ENCODE results near the gene SLC2A4. TPM values are rescaled to one million over a fixed set of nuclear protein-coding genes. Genes with fewer than 3 reads are reported as not detected.

SLC2A4 gene
- total and polyA plus RNA-seq, 2 of the 4 experiments (the other 2 are of a cell fraction): 0.07 TPM; not detected in 1

DNA sequence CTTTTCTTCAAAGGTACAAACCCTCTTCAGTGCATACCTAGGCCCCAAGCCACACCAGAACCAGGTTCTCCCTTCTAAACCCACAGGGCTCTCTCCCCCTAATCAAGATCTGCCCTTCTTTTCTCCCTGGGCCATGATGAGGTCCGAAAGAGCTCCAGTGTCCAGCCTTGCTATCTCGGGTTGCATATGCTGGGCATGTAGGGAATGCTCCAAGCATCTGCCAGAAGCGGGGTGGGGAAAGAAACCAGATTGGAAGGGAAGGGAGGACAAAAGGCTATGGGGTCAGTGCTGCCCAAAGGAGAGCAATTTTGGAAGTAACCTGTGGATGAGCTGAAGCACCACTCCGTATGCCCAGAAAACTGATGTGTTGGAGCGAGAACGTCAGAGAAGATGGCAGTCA is 32.3 kb upstream of the SLC2A4 start:
- intact Hi-C loops (cut with micrococcal nuclease) (no loop called here), in situ Hi-C loops (cut with MboI; ENCODE audit: low sequenced_read_pairs) (loop anchor here (25.0 kb wide), 1 partner anchor 913 kb away; the partner anchor contains the start of genes PER1 and VAMP2), dilution Hi-C loops (cut with HindIII; ENCODE audit: low sequenced_read_pairs, unreplicated experiment) (no loop called here)
- no peak for DNase-seq
- Histone ChIP-seq H3K9me1 (ENCODE audit: insufficient read depth, low read length) (peaks cover 10% of the 10 kb centered on the region), H3K14ac (replicated peaks; ENCODE audit: low read depth, low read length) (no peak overlapping the region), H3K36me3 (ENCODE audit: control insufficient read depth, insufficient read depth, low read length) (peaks cover 18% of the 10 kb centered on the region), H3K4me1 (ENCODE audit: control insufficient read depth, insufficient read depth, low read length) (peaks cover 8% of the 10 kb centered on the region), H2BK120ac (ENCODE audit: low read depth, low read length) (no peak overlapping the region), H2BK20ac (ENCODE audit: low read depth, low read length) (no peak overlapping the region), H3K27me3 (ENCODE audit: control insufficient read depth, insufficient read depth, low read length) (no peaks in the 10 kb centered on the region), H2BK15ac (ENCODE audit: low read depth, low read length) (no peak overlapping the region), H3K18ac (ENCODE audit: low read depth, low read length) (no peak overlapping the region), H3K27ac (ENCODE audit: insufficient read depth, low read length) (no peak overlapping the region), H3K9me3 (ENCODE audit: control insufficient read depth, insufficient read depth, low read length) (no peaks in the 10 kb centered on the region), H4K8ac (ENCODE audit: low read depth in 2 of 2, low read length in 2 of 2) (no peak overlapping the region), H3K23ac (ENCODE audit: low read depth, low read length) (peak overlapping the region; percentile 68; the same call in 1 of the 2 replicates), H4K5ac (ENCODE audit: low read depth, low read length) (no peak overlapping the region), H2AK9ac (replicated peaks; ENCODE audit: low read depth, low read length, poor library complexity) (peak overlapping the region; percentile 55), H3K4me3 (ENCODE audit: insufficient read depth, low read depth, low read length) (no peak overlapping the region), H3K4ac (ENCODE audit: low read depth, low read length) (no peak overlapping the region), H2AK5ac (ENCODE audit: low read depth, low read length) (no peak overlapping the region), H2AFZ (replicated peaks; ENCODE audit: low read length, poor library complexity) (no peak overlapping the region), H3K79me1 (ENCODE audit: low read depth in 1 of 2, low read length in 2 of 2) (peaks cover 5 to 50% of the 10 kb centered on the region in 2 experiments; a peak in 3 of 4 replicates), H2BK5ac (ENCODE audit: low read depth, low read length, poor library complexity, severe bottlenecking) (no peak overlapping the region), H3K4me2 (ENCODE audit: low read depth, low read length) (no peak overlapping the region; the same call in 1 of the 2 replicates), H3K9ac (ENCODE audit: low read depth, low read length) (no peak overlapping the region), H4K91ac (ENCODE audit: insufficient read depth, low read depth, low read length) (no peak overlapping the region), H4K20me1 (ENCODE audit: insufficient read depth, low read length) (peaks cover 9% of the 10 kb centered on the region; the same call in 1 of the 2 replicates), H3K56ac (ENCODE audit: extremely low read depth, insufficient read depth, low read length) (no peak overlapping the region)
- ATAC-seq (ENCODE audit: low read depth): no peak
- ChIA-PET CTCF (no interaction called here), POLR2A (ENCODE audit: unreplicated experiment) (interaction anchor here (1.0 kb wide), 1 partner anchor 10 kb away, joined by 3 read pairs; the partner anchor contains the start of gene PHF23)
- WGBS, 2 experiments (ENCODE audit: extremely low coverage in 2 of 2, insufficient read length in 1 of 2): 92% methylated on average over 2 of the region's 6 CpGs; no CpG with 5 or more reads in 1 of the 2 experiments
- BruUV-seq (replicated peaks): no TSS peak
- TF ChIP-seq CHD1 (IDR thresholded peaks at IDR 0.05; ENCODE audit: low read depth, low read length): no peak
- no peak for TF ChIP-seq CEBPB (IDR thresholded peaks at IDR 0.05; ENCODE audit: low read depth, low read length)
- TF ChIP-seq RCOR1 (IDR thresholded peaks at IDR 0.05; ENCODE audit: insufficient replicate concordance, low read length): no peak
- TF ChIP-seq BHLHE40 (IDR thresholded peaks at IDR 0.05; ENCODE audit: low read depth, low read length): no peak
- TF ChIP-seq MAZ (IDR thresholded peaks at IDR 0.05; ENCODE audit: borderline replicate concordance, low read depth, low read length): no peak
- TF ChIP-seq, protein P1, sequence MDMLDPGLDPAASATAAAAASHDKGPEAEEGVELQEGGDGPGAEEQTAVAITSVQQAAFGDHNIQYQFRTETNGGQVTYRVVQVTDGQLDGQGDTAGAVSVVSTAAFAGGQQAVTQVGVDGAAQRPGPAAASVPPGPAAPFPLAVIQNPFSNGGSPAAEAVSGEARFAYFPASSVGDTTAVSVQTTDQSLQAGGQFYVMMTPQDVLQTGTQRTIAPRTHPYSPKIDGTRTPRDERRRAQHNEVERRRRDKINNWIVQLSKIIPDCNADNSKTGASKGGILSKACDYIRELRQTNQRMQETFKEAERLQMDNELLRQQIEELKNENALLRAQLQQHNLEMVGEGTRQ (IDR thresholded peaks at IDR 0.05; ENCODE audit: low read depth, low read length): no peak
- TF ChIP-seq, protein P2, sequence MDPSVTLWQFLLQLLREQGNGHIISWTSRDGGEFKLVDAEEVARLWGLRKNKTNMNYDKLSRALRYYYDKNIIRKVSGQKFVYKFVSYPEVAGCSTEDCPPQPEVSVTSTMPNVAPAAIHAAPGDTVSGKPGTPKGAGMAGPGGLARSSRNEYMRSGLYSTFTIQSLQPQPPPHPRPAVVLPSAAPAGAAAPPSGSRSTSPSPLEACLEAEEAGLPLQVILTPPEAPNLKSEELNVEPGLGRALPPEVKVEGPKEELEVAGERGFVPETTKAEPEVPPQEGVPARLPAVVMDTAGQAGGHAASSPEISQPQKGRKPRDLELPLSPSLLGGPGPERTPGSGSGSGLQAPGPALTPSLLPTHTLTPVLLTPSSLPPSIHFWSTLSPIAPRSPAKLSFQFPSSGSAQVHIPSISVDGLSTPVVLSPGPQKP (IDR thresholded peaks at IDR 0.05; ENCODE audit: borderline replicate concordance, low read depth, low read length): no peak
- no peak for TF ChIP-seq FOS (IDR thresholded peaks at IDR 0.05; ENCODE audit: low read depth, low read length)
- TF ChIP-seq POLR2A (IDR thresholded peaks at IDR 0.05; ENCODE audit: low read depth, low read length): no peak
- TF ChIP-seq SMC3 (IDR thresholded peaks at IDR 0.05; ENCODE audit: low read depth, low read length): no peak
- no peak for TF ChIP-seq NFE2L2 (IDR thresholded peaks at IDR 0.05; ENCODE audit: low read depth, low read length)
- TF ChIP-seq, protein P3, sequence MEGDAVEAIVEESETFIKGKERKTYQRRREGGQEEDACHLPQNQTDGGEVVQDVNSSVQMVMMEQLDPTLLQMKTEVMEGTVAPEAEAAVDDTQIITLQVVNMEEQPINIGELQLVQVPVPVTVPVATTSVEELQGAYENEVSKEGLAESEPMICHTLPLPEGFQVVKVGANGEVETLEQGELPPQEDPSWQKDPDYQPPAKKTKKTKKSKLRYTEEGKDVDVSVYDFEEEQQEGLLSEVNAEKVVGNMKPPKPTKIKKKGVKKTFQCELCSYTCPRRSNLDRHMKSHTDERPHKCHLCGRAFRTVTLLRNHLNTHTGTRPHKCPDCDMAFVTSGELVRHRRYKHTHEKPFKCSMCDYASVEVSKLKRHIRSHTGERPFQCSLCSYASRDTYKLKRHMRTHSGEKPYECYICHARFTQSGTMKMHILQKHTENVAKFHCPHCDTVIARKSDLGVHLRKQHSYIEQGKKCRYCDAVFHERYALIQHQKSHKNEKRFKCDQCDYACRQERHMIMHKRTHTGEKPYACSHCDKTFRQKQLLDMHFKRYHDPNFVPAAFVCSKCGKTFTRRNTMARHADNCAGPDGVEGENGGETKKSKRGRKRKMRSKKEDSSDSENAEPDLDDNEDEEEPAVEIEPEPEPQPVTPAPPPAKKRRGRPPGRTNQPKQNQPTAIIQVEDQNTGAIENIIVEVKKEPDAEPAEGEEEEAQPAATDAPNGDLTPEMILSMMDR (conservative IDR thresholded peaks at IDR 0.05; ENCODE audit: low read depth, low read length): no peak
- no peak for TF ChIP-seq RAD21 (IDR thresholded peaks at IDR 0.05; ENCODE audit: low read length)
- no peak for TF ChIP-seq RFX5 (IDR thresholded peaks at IDR 0.05; ENCODE audit: low read depth, low read length)
- TF ChIP-seq MAFK (IDR thresholded peaks at IDR 0.05; ENCODE audit: low read depth, low read length): no peak
- no peak for TF ChIP-seq MXI1 (IDR thresholded peaks at IDR 0.05; ENCODE audit: borderline replicate concordance, low read depth, low read length)

All from IMR-90 (cell line).